ENCODE results near the gene MCC.

MCC gene

DNA sequence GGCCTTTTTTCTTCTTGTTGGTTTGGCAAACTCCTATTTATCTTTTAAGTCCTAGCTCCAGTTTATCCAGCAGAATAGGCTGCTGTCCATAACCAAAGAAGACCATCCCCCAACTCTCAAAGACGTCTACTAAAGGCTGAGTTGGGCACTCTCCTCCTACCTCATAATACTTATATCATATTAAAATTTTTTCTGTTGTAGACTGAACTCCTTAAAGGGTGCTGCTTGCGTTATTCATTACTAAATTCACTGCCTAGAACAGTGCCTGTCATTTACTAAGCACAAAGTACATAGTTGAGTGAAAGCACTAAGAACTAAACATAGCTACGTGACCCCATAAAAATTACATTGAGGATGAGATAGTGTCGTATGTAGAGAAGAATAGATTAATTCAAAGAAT is 490.0 kb downstream of the MCC start:
- H2AFZ ChIP-seq (ENCODE audit: low read depth, low read length, severe bottlenecking), result no peak overlapping the region
- H3K27me3 ChIP-seq (ENCODE audit: low read length), result no peaks in the 10 kb centered on the region
- no peak overlapping the region for H3K27ac ChIP-seq (ENCODE audit: low read depth, low read length)
- H3K79me2 ChIP-seq (ENCODE audit: insufficient read depth, low read length), result peaks cover 31% of the 10 kb centered on the region
- peaks cover 49% of the 10 kb centered on the region for H3K36me3 ChIP-seq (ENCODE audit: low read length)
- H3K9me2 ChIP-seq (replicated peaks; ENCODE audit: insufficient read depth, low read length), result no peaks in the 10 kb centered on the region
- peaks cover 5% of the 10 kb centered on the region for H4K20me1 ChIP-seq (ENCODE audit: low read depth, low read length)
- no peak overlapping the region for H3K4me2 ChIP-seq (ENCODE audit: low read depth, low read length, poor library complexity, severe bottlenecking)
- H3K9me3 ChIP-seq (ENCODE audit: insufficient read depth, low read length), result no peaks in the 10 kb centered on the region
- TF ChIP-seq EZH2phosphoT487 (conservative IDR thresholded peaks at IDR 0.05; ENCODE audit: low read length), result no peak
- TF ChIP-seq, protein P1, sequence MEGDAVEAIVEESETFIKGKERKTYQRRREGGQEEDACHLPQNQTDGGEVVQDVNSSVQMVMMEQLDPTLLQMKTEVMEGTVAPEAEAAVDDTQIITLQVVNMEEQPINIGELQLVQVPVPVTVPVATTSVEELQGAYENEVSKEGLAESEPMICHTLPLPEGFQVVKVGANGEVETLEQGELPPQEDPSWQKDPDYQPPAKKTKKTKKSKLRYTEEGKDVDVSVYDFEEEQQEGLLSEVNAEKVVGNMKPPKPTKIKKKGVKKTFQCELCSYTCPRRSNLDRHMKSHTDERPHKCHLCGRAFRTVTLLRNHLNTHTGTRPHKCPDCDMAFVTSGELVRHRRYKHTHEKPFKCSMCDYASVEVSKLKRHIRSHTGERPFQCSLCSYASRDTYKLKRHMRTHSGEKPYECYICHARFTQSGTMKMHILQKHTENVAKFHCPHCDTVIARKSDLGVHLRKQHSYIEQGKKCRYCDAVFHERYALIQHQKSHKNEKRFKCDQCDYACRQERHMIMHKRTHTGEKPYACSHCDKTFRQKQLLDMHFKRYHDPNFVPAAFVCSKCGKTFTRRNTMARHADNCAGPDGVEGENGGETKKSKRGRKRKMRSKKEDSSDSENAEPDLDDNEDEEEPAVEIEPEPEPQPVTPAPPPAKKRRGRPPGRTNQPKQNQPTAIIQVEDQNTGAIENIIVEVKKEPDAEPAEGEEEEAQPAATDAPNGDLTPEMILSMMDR (IDR thresholded peaks at IDR 0.05; ENCODE audit: insufficient read depth, low read length, poor library complexity, severe bottlenecking), result no peak
- no peak overlapping the region for H3K9ac ChIP-seq (ENCODE audit: low read length)
- peaks cover 17% of the 10 kb centered on the region for H3F3A ChIP-seq (ENCODE audit: insufficient read depth)
- no peak overlapping the region for H3K4me3 ChIP-seq (ENCODE audit: insufficient read depth, low read length, poor library complexity, severe bottlenecking)

DNA sequence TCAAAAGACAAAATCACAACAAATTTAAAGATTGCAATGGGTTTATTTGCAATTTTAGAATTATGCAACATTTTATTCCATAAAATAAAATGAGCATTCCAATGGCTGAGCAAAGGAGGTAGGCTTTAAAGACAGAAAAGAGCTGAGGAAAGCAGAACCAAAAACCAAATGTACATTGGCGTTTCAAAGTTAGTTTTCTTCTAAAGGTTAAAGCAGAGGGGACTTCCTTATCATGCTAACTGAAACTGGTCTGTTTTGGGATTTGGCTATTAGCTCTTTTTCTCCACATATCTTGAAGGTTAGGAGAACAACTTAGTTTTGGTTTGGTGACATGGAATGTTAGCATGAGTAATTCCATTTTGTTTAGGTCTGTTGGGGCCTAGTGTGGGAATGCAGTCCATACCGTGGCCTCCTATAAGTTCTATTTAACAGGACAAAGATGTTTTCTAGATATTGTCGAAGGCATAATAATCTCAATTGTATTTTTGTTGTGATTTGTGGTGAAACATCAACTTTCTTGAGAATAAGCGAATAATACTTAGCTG is 491.4 kb downstream of the MCC start:
- H3K79me2 ChIP-seq (ENCODE audit: insufficient read depth, low read length), result peaks cover 30% of the 10 kb centered on the region
- no peak overlapping the region for H3K9ac ChIP-seq (ENCODE audit: low read length)
- H3K36me3 ChIP-seq (ENCODE audit: low read length), result peaks cover 45% of the 10 kb centered on the region
- H3K9me2 ChIP-seq (replicated peaks; ENCODE audit: insufficient read depth, low read length), result no peaks in the 10 kb centered on the region
- no peaks in the 10 kb centered on the region for H3K27me3 ChIP-seq (ENCODE audit: low read length)
- TF ChIP-seq EZH2phosphoT487 (conservative IDR thresholded peaks at IDR 0.05; ENCODE audit: low read length), result no peak
- TF ChIP-seq, protein P1 (IDR thresholded peaks at IDR 0.05; ENCODE audit: insufficient read depth, low read length, poor library complexity, severe bottlenecking), result no peak
- no peak overlapping the region for H3K4me3 ChIP-seq (ENCODE audit: insufficient read depth, low read length, poor library complexity, severe bottlenecking)
- no peak overlapping the region for H2AFZ ChIP-seq (ENCODE audit: low read depth, low read length, severe bottlenecking)
- H4K20me1 ChIP-seq (ENCODE audit: low read depth, low read length), result peaks cover 5% of the 10 kb centered on the region
- H3K27ac ChIP-seq (ENCODE audit: low read depth, low read length), result no peak overlapping the region
- H3K4me2 ChIP-seq (ENCODE audit: low read depth, low read length, poor library complexity, severe bottlenecking), result no peak overlapping the region
- peaks cover 25% of the 10 kb centered on the region for H3F3A ChIP-seq (ENCODE audit: insufficient read depth)
- no peaks in the 10 kb centered on the region for H3K9me3 ChIP-seq (ENCODE audit: insufficient read depth, low read length)

DNA sequence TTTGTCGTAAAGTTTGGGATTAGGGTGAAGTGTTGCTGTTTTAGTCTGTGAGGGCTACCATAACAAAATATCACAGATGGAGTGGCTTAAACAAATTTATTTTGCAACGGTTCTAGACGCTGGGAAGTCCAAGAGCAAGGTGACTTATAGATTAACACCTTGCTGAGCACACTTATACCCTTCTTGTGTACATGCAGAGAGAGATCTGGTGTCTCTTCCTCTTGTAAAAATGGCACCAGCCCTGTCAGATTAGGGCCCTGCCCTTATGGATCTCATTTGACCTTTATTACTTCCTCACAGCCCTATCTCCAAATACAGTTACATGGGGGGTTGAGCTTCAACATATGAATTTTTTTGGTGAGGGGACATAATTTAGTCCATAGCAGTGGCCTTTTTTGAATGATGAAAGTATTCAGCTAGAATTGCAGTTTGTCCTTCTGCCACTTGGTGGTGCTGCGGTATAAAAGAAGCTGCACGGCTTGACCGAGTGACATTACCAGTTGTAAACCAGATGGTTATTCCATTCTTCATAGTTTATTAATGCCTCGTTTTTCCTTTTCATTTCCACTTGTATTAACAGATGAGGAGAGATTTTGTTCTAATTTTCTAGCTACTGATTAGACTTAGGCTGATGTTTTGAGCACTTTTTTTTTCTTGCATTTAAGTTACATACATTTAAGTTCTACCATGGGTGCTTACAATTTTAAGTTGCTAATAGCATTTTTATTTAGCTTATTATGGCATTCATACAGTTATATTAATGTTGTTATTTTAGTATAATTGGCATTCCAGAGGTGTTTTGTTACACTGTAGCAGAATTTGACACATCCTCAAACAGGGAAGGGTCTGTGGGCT is 492.3 kb downstream of the MCC start:
- TF ChIP-seq EZH2phosphoT487 (conservative IDR thresholded peaks at IDR 0.05; ENCODE audit: low read length), result no peak
- TF ChIP-seq, protein P1 (IDR thresholded peaks at IDR 0.05; ENCODE audit: insufficient read depth, low read length, poor library complexity, severe bottlenecking), result peak; percentile 76
- no peak overlapping the region for H3K4me3 ChIP-seq (ENCODE audit: insufficient read depth, low read length, poor library complexity, severe bottlenecking)
- H3K27me3 ChIP-seq (ENCODE audit: low read length), result no peaks in the 10 kb centered on the region
- H2AFZ ChIP-seq (ENCODE audit: low read depth, low read length, severe bottlenecking), result no peak overlapping the region
- H3K79me2 ChIP-seq (ENCODE audit: insufficient read depth, low read length), result peaks cover 39% of the 10 kb centered on the region
- H3K4me2 ChIP-seq (ENCODE audit: low read depth, low read length, poor library complexity, severe bottlenecking), result no peak overlapping the region
- H3K9ac ChIP-seq (ENCODE audit: low read length), result no peak overlapping the region
- peaks cover 12% of the 10 kb centered on the region for H4K20me1 ChIP-seq (ENCODE audit: low read depth, low read length)
- H3F3A ChIP-seq (ENCODE audit: insufficient read depth), result peaks cover 34% of the 10 kb centered on the region
- no peaks in the 10 kb centered on the region for H3K9me2 ChIP-seq (replicated peaks; ENCODE audit: insufficient read depth, low read length)
- H3K27ac ChIP-seq (ENCODE audit: low read depth, low read length), result no peak overlapping the region
- no peaks in the 10 kb centered on the region for H3K9me3 ChIP-seq (ENCODE audit: insufficient read depth, low read length)
- peaks cover 36% of the 10 kb centered on the region for H3K36me3 ChIP-seq (ENCODE audit: low read length)
